Pancreas (tissue), 10 donors: ENCODE measurements around the gene RHOA. TPM values are rescaled to one million over a fixed set of nuclear protein-coding genes. Genes with fewer than 3 reads are reported as not detected.

Experiments
- ATAC-seq, 4 donors: fragments of 200-7000 bp; cut with Tn5 transposase; one replicate each; pipeline versions ENCODE4 v1.8.0 to v1.9.1; 2020; ENCODE audit warnings: mild to moderate bottlenecking in 4 of 4, moderate library complexity in 4 of 4
- DNase-seq, 6 donors: peaks; one replicate each; pipeline ENCODE4 v3.0.0-alpha.2; 2020
- FAIRE-seq: peaks from 2 replicates; lab custom pipeline; 2012; peaks lifted over from hg19 to GRCh38; lab: Jason Lieb, UNC
- H3K27ac ChIP-seq, 4 donors: fragments of 200-600 bp; sonication (generic); 1 replicate in 3 of 4; 2 replicates in 1 of 4; pipeline versions ENCODE4 v1.5.0 to v1.8.0; 2020
- H3K27me3 ChIP-seq, 4 donors: fragments of 200-600 bp; one replicate each; pipeline ENCODE4 v1.8.0; 2021
- H3K36me3 ChIP-seq, 3 donors: fragments of 200-600 bp; sonication (generic) in 1 of 3; one replicate each; pipeline versions ENCODE4 v1.5.0 to v1.8.0; 2020 to 2021
- H3K4me1 ChIP-seq, 3 donors: fragments of 200-600 bp; one replicate each; pipeline ENCODE4 v1.8.0; 2021
- H3K4me3 ChIP-seq, 4 donors: fragments of 200-600 bp; sonication (generic) in 2 of 4; one replicate each; pipeline versions ENCODE4 v1.5.0 to v1.8.0; 2020 to 2021
- H3K9me3 ChIP-seq, 4 donors: fragments of 200-600 bp; one replicate each; pipeline ENCODE4 v1.8.0; 2021
- WGBS, 2 donors: extraction: QIAGEN DNeasy Blood & Tissue Kit; methylation state at CpG; one replicate each; pipeline ENCODE4 v1.1.7; 2013; 5-methylcytosine and 5-hydroxymethylcytosine counted together
- intact Hi-C, 3 donors: fragments of 100-400 bp; cut with DNase I; formaldehyde crosslinking; loops; one replicate each; pipeline versions ENCODE4 v1.11.1 to v1.14.2; 2022
- polyA plus RNA-seq, 2 donors: library from polyadenylated mRNA; stranded (reverse); fragments of 200-250 nt; gene quantifications; one replicate each; pipeline ENCODE4 v1.2.3, GENCODE V29; 2013
- total RNA-seq, 6 donors: library from RNA; stranded (reverse); fragmentation: NEBNext Ultra II Directional in 4 of 6; extraction: Animal tissue kit (Norgen Biotek cat#: 25700) in 4 of 6; gene quantifications; one replicate each; pipeline versions ENCODE4 v1.2.1 to v1.2.4, GENCODE V29; 2021 to 2023
- TF ChIP-seq, protein P1 (sequence below), 4 donors: fragments of 200-600 bp; sonication (generic) in 3 of 4; IDR thresholded peaks; one replicate each; pipeline versions ENCODE4 v1.5.0 to v1.8.0; 2021; ENCODE audit warnings: antibody characterized with exemption in 4 of 4
- donor health status: healthy with polysubstance abuse.
- donor health status: DM: no; HTN: no; CAD: no; lungs with moderate emphysema.
- donor health status: DM: no; HTN: no; CAD: no.
- donor health status: control.
- donor health status: control.
- donor health status: Bipolar disorder and iron deficiency.
- donor health status: DM: yes; HTN: yes; CAD: no.
- donor health status: DM: no; HTN: no; CAD: no.
- donor health status: DM: no; HTN: no; CAD: no.
- donor health status: DM: yes; HTN: yes; CAD: no.

Gene RHOA
- total and polyA plus RNA-seq, 8 donors, result 77.8 to 209 (median 138) TPM

DNA sequence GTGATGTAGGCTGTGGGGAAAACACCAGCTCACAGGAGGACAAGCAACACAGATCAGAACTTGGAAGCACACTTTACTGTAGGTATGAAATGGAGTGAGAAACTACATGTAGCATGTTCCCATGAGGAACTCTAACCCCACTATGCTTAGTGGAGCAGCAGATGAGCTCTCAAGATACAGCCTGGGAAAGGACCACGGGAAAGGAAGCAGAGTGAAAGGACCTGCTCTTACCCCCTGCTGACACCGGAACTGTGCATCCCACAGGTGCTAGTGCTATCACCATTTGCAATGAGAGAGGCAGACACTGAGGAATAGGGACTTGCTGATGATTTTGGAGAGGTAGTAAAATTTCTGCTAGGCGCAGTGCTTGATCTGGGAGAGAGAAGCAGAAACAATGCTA lies 100.5 kb downstream of the RHOA start:
- 88 to 93% methylated on average over 3 of the region's 3 CpGs for whole genome bisulfite sequencing, 2 donors
- H3K4me1 ChIP-seq, result no peaks in the 10 kb centered on the region

GRCh38 chr3:49310677-49311076 lies 101.1 kb downstream of the RHOA start:
- Histone ChIP-seq H3K27ac (no peak overlapping the region), H3K9me3 (no peaks in the 10 kb centered on the region), H3K4me3 (no peak overlapping the region), H3K36me3 (peaks cover 0 to 36% (median 0%) of the 10 kb centered on the region in 3 donors), H3K27me3 (no peaks in the 10 kb centered on the region), H3K4me1 (no peaks in the 10 kb centered on the region)
- WGBS, 2 donors, result 100% methylated on average over 1 of the region's 1 CpG
- ATAC-seq, result no peak
- no peak for DNase-seq
- TF ChIP-seq, protein P1, sequence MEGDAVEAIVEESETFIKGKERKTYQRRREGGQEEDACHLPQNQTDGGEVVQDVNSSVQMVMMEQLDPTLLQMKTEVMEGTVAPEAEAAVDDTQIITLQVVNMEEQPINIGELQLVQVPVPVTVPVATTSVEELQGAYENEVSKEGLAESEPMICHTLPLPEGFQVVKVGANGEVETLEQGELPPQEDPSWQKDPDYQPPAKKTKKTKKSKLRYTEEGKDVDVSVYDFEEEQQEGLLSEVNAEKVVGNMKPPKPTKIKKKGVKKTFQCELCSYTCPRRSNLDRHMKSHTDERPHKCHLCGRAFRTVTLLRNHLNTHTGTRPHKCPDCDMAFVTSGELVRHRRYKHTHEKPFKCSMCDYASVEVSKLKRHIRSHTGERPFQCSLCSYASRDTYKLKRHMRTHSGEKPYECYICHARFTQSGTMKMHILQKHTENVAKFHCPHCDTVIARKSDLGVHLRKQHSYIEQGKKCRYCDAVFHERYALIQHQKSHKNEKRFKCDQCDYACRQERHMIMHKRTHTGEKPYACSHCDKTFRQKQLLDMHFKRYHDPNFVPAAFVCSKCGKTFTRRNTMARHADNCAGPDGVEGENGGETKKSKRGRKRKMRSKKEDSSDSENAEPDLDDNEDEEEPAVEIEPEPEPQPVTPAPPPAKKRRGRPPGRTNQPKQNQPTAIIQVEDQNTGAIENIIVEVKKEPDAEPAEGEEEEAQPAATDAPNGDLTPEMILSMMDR (IDR thresholded peaks at IDR 0.05), result no peak
- intact Hi-C loops, result no loop called here
- no peak for FAIRE-seq

More for the DNA sequence above, 100.5 kb downstream of the RHOA start:
- no peak overlapping the region for H3K27ac ChIP-seq
- no peak overlapping the region for H3K4me3 ChIP-seq
- ATAC-seq (no peak), DNase-seq (no peak), FAIRE-seq (no peak)
- H3K27me3 ChIP-seq, result no peaks in the 10 kb centered on the region
- no peaks in the 10 kb centered on the region for H3K9me3 ChIP-seq
- peaks cover 0 to 37% (median 0%) of the 10 kb centered on the region in 3 donors for H3K36me3 ChIP-seq
- intact Hi-C loops, result no loop called here
- TF ChIP-seq, protein P1 (IDR thresholded peaks at IDR 0.05), result no peak

Other genes with a start within 250 kb of the RHOA start
- gene CCDC71, start 245.6 kb downstream of the RHOA start, total RNA-seq, result 10 to 100 TPM in 1 of 6 donors, 1 to 10 TPM in 5; 5.9 to 11.0 (median 8.3) TPM
- 10 to 100 TPM in 1 of 2 donors, 1 to 10 TPM in 1; 7.6 to 10.2 TPM for gene CCDC71, start 245.6 kb downstream of the RHOA start, polyA plus RNA-seq
- 10 to 100 TPM in 3 of 6 donors, 1 to 10 TPM in 3; 5.5 to 13.7 (median 10.0) TPM for gene KLHDC8B, start 240.4 kb downstream of the RHOA start, total RNA-seq
- gene KLHDC8B, start 240.4 kb downstream of the RHOA start, polyA plus RNA-seq, result 10 to 100 TPM; 11.8 to 19.1 TPM
- gene C3orf62, start 134.7 kb downstream of the RHOA start, total RNA-seq, result 1 to 10 TPM in 4 of 6 donors, under 1 TPM in 2; 0.83 to 2.6 (median 1.5) TPM
- gene C3orf62, start 134.7 kb downstream of the RHOA start, polyA plus RNA-seq, result 1 to 10 TPM; 4.4 to 7.2 TPM
- 10 to 100 TPM; 17.7 to 37.1 (median 22.1) TPM for gene USP4, start 71.9 kb downstream of the RHOA start, total RNA-seq
- gene USP4, start 71.9 kb downstream of the RHOA start, polyA plus RNA-seq, result 10 to 100 TPM; 26.8 to 35.0 TPM
- 100 to 1,000 TPM in 1 of 6 donors, 10 to 100 TPM in 5; 30.8 to 157 (median 66.6) TPM for gene GPX1, start 53.6 kb downstream of the RHOA start, total RNA-seq
- gene GPX1, start 53.6 kb downstream of the RHOA start, polyA plus RNA-seq, result 100 to 1,000 TPM; 114 to 121 TPM
- 10 to 100 TPM in 5 of 6 donors, 1 to 10 TPM in 1; 8.5 to 14.8 (median 13.8) TPM for gene TCTA, start 447 bp upstream of the RHOA start, total RNA-seq
- gene TCTA, start 447 bp upstream of the RHOA start, polyA plus RNA-seq, result 10 to 100 TPM; 13.8 to 33.1 TPM
- gene AMT, start 10.5 kb upstream of the RHOA start, total RNA-seq, result 10 to 100 TPM in 5 of 6 donors, 1 to 10 TPM in 1; 9.2 to 21.5 (median 12.8) TPM
- gene AMT, start 10.5 kb upstream of the RHOA start, polyA plus RNA-seq, result 10 to 100 TPM; 31.4 to 43.5 TPM
- 10 to 100 TPM in 1 of 6 donors, 1 to 10 TPM in 5; 5.3 to 12.6 (median 6.9) TPM for gene NICN1, start 17.3 kb upstream of the RHOA start, total RNA-seq
- 1 to 10 TPM; 9.8 to 9.9 TPM for gene NICN1, start 17.3 kb upstream of the RHOA start, polyA plus RNA-seq
- gene DAG1, start 58.3 kb upstream of the RHOA start, total RNA-seq, result 100 to 1,000 TPM in 1 of 6 donors, 10 to 100 TPM in 5; 60.8 to 108 (median 71.6) TPM
- gene DAG1, start 58.3 kb upstream of the RHOA start, polyA plus RNA-seq, result 10 to 100 TPM; 15.5 to 19.9 TPM
- gene BSN, start 142.5 kb upstream of the RHOA start, total RNA-seq, result 1 to 10 TPM in 3 of 6 donors, under 1 TPM in 3; 0.56 to 1.2 (median 0.85) TPM
- 1 to 10 TPM in 1 of 2 donors, under 1 TPM in 1; 0.89 to 1.6 TPM for gene BSN, start 142.5 kb upstream of the RHOA start, polyA plus RNA-seq